ENCODE data around the gene CHAF1B.

The CHAF1B gene

GRCh38 chr21:36349315-36349714, 35.9 kb upstream of the CHAF1B start:
- H3K4me3 ChIP-seq (ENCODE audit: low read length): no peak overlapping the region
- no peak for DNase-seq (ENCODE audit: low read depth)
- no peak for TF ChIP-seq CTCF (conservative IDR thresholded peaks at IDR 0.05; ENCODE audit: low read depth, low read length)

- DNase-seq (ENCODE audit: low read depth): no peak
- H3K4me3 ChIP-seq (ENCODE audit: low read length): no peak overlapping the region
- no peak for TF ChIP-seq CTCF (conservative IDR thresholded peaks at IDR 0.05; ENCODE audit: low read depth, low read length)
Observed at GRCh38 chr21:36350282-36350910, 34.8 kb upstream of the CHAF1B start.

- no peak for DNase-seq (ENCODE audit: low read depth)
- no peak overlapping the region for H3K4me3 ChIP-seq (ENCODE audit: low read length)
- TF ChIP-seq CTCF (conservative IDR thresholded peaks at IDR 0.05; ENCODE audit: low read depth, low read length): no peak
Observed at GRCh38 chr21:36354918-36355680, 30.1 kb upstream of the CHAF1B start.

- no peak overlapping the region for H3K4me3 ChIP-seq (ENCODE audit: low read length)
- no peak for DNase-seq (ENCODE audit: low read depth)
- TF ChIP-seq CTCF (conservative IDR thresholded peaks at IDR 0.05; ENCODE audit: low read depth, low read length): no peak
Observed at GRCh38 chr21:36355868-36356267, 29.3 kb upstream of the CHAF1B start.

GRCh38 chr21:36359185-36359584, 26.0 kb upstream of the CHAF1B start:
- no peak overlapping the region for H3K4me3 ChIP-seq (ENCODE audit: low read length)
- TF ChIP-seq CTCF (conservative IDR thresholded peaks at IDR 0.05; ENCODE audit: low read depth, low read length): no peak
- no peak for DNase-seq (ENCODE audit: low read depth)

GRCh38 chr21:36369064-36369685, 16.0 kb upstream of the CHAF1B start:
- no peak overlapping the region for H3K4me3 ChIP-seq (ENCODE audit: low read length)
- DNase-seq (ENCODE audit: low read depth): no peak
- TF ChIP-seq CTCF (conservative IDR thresholded peaks at IDR 0.05; ENCODE audit: low read depth, low read length): no peak
